ENCODE measurements around the gene RGL3.
A peak's percentile ranks its signal among the peaks of the same experiment; 100 is the strongest.
"Not testable (repeated sequence)": the region's sequence is repeated elsewhere in the genome, so short reads cannot be mapped to it uniquely, and the experiment has no call there.

Gene RGL3

GRCh38 chr19:11418549-11419506 is at the start of gene RGL3:
Gene RGL3, minus strand, starts transcription at chr19:11419314. Its CDS starts 36 bp downstream, at chr19:11419278.
- DNase-seq = peak in 1 of 2 donors; percentile 30

DNA sequence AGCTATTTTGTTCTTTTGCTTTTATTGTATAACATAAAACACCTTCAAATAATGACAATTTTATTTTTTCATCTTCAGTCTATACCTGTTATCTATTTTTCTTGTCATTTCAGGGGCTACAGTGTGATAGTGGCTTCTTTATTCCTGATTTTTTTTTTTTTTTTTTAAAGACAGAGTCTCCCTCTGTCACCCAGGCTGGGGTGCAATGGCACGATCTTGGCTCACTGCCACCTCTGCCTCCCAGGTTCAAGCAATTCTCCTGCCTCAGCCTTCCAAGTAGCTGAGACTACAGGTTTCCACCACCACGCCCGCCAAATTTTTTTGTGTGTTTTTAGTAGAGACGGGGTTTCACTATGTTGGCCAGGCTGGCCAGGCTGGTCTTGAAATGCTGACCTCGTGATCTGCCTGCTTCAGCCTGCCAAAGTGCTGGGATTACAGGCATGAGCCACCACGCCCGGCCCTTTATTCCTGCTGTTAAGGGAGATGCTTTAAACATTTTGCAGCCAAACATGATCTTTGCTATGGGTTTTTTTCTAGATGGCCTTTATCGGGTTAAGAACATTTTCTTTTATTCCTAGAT is 49.2 kb upstream of the RGL3 start:
- not testable (repeated sequence) for DNase-seq

- no peak for DNase-seq
Observed at GRCh38 chr19:11465600-11465999, 46.5 kb upstream of the RGL3 start.

DNA sequence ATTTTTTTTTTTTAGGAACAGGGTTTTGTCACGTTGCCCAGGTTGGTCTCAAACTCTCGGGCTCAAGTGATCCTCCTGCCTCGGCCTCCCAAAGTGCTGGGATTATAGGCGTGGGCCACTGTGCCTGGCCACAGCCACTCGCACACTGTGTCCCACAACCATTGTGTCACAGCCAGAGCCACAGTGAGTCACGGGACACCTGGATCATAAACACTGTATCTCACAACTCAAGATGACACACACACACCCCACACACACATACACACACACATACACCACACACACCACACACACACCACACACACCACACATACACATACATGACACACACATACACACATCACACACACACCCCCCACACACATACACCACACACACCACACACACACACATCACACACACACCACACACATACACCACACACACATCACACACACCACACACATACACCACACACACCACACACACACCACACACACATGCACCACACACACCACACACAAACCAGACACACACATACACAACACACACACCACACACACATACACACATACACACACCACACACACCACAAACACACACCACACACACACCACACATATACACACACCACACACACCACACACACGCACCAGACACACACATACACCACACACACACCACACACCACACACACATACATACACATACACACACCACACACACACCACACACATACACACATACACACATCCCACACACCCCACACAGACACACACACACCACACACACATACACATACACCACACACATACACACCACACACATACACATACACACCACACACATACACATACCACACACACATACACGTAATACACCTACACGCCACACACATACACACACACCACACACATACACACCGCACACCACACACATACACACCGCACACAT is 45.5 kb upstream of the RGL3 start:
- no peak for DNase-seq

DNA sequence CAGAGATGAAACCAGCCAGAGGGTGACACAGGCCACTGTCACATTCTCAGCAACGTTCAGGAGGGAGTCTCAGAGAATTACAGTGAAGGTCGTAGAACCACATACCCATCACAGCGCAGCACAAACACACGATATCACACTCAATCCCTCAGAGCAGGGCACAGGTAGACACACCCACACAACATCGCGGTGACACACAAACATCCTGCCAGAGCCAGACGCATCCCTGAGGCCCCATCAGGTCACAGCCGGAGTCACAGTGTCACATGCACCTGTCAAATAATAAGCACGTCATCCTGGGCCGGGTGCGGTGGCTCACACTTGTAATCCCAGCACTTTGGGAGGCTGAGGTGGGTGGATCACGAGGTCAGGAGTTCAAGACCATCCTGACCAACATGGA is 44.3 kb upstream of the RGL3 start:
- DNase-seq = no peak

GRCh38 chr19:11461453-11461852 is 42.3 kb upstream of the RGL3 start:
- DNase-seq = no peak

DNA sequence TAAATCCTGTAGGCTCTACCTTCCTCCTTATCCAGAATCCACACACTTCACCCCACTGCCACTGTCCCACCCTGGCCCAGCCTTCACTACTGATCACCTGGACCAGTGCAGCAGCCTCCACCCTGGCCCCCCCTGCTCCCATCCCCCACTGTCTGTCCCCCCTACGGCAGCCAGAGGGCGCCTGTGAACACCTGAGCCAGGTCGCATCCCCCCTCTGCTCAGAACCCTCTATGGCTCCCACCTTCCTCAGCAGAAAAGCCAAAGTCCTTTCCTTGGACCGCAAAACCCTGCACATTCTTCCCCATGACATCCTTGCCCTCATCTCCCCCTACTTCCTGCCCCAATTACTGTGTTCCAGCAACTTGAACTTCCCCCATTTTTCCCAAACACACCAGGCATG is 41.1 kb upstream of the RGL3 start:
- no peak for DNase-seq

DNA sequence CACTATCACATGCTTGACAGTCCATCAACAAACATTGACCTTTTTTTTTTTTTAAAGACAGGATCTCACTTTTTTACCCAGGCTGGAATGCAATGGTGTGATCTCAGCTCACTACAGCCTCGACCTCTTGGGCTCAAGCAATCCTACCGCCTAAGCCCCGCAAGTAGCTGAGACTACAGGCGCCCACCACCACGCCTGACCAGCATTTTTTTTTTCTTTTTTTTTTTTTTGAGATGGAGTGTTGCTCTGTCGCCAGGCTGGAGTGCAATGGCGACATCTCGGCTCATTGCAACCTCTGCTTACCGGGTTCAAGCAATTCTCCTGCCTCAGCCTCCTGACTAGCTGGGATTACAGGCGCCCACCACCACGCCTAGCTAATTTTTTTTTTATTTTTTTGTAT is 39.8 kb upstream of the RGL3 start:
- DNase-seq = not testable (repeated sequence)

- no peak for DNase-seq
Observed at GRCh38 chr19:11458236-11458900, 39.3 kb upstream of the RGL3 start.

DNA sequence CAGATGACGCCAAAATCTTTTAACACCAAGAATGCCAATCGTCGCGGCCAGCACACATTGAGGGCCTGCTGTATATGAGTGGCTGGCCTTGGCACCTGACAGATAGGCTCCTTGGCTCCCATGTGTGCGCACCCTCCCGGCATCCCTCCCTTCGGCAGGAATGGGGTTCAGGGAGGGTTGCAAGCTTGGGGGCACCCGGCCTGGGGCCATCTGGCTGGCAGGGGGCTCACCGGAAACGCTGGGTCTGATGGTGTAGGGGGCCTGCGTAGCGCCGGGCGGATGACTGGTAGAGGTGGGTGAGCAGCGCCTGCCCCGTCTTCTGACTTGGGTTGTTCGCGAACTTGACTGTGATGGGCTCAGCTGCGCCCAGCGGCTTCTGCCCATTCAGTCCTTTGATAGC is 38.7 kb upstream of the RGL3 start:
- DNase-seq = no peak

GRCh38 chr19:11457115-11457514 is 38.0 kb upstream of the RGL3 start:
- no peak for DNase-seq

GRCh38 chr19:11456659-11457058 is 37.5 kb upstream of the RGL3 start:
- DNase-seq = no peak

DNA sequence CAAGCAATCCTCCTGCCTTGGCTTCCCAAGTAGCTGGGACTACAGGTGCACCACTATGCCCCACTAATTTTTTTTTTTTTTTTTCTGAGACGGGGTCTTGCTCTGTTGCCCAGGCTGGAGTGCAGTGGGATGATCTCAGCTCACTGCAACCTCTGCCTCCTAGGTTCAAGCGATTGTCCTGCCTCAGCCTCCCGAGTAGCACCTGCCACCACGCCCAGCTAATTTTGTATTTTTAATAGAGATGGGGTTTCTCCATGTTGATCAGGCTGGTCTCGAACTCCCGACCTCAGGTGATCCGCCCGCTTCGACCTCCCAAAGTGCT is 36.1 kb upstream of the RGL3 start:
- not testable (repeated sequence) for DNase-seq

- peak in 1 of 2 donors; percentile 11 for DNase-seq
Observed at GRCh38 chr19:11453468-11454341, 34.6 kb upstream of the RGL3 start.

DNA sequence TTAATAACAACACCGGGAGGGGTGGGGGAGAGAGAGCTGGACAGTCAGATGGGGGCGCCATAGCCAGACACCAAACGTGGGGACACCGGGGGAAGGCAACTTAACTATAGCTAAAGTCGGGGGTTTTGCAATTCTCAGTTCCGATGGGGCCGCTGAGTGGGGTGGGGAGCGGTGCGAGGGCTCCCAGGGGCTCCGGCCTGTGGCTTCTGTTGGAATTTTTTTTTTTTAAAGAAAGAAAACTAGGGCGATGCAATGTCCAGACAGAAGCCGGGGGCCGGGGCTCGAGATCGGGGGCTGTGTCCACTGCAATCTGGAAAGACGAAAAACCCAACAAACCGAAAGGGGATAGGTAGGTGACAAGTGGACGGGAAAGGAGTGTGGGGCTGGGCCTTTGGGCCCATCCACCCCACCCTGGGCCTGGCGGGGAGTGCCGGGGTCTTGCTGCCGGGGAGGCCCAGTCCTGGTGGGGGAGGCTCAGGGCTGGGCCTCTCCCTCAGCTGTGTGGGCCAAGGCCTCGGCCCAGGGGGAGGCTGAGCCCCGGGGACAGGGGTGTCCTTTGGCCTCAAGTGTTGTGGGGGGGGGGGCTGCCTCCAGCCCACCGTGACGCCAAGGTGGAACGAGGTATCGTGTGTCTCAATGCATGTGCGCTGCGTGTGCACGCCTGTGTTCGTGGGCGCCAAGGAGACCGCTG is 33.7 kb upstream of the RGL3 start:
- DNase-seq = no peak

- no peak for DNase-seq
Observed at GRCh38 chr19:11451871-11452619, 32.9 kb upstream of the RGL3 start.

- DNase-seq = no peak
Observed at GRCh38 chr19:11451327-11451870, 32.3 kb upstream of the RGL3 start.

DNA sequence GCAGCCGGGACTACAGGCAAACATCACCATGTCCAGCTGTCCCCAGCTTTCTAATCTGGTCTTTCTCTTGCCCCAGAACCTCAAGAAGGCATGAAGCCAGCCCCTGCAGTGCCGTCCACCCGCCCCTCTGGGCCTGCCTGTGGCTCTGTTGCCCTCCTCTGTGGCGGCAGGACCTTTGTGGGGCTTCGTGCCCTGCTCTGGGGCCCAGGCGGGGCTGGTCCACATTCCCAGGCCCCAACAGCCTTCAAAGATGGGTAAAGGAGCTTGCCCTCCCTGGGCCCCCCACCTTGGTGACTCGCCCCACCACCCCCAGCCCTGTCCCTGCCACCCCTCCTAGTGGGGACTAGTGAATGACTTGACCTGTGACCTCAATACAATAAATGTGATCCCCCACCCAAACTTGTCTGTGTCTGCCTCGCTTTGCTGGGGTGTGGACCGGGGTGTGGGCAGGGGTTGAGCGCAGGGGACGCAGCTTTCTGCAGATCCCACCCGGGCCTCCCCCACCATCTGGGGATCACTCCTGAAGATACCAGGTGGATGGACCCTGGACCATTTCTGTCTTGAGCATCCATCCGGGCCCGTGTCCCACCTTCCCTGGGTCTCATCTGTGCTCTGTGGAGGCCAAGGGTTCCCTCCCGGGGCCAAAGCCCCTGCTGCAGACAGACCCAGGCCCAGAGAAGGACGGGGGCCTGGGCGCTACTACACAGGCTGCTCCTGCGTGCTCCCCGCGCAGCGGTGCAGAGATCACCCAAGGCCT is 31.6 kb upstream of the RGL3 start:
- no peak for DNase-seq

DNA sequence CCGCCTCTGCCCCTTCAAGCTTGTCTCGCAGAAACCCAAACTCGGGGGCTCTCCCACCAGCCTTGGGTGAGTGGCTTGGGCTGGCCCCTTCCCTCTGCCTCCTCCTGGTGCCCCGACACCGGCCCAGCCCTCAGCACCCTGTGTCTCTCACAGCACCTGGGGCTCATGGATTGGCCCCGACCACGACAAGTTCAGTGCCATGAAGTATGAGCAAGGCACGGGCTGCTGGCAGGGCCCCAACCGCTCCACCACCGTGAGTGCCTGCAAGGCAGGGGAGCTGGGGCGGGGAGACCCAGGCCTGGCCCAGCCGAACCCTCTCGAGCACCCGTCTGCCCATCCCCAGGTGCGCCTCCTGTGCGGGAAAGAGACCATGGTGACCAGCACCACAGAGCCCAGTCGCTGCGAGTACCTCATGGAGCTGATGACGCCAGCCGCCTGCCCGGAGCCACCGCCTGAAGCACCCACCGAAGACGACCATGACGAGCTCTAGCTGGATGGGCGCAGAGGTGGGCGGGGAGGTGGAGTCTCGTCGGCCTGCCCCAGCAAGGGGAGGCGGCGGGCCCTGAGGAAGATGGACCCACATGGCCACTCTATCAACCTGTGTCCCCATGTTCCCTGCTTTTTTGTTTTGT is 29.9 kb upstream of the RGL3 start:
- no peak for DNase-seq

All from CD4-positive, alpha-beta T cell treated with Interleukin-1 beta for 1 hour (primary cell).